Caco-2 (cell line): ENCODE measurements around the gene PTH. TPM values are rescaled to one million over a fixed set of nuclear protein-coding genes. Genes with fewer than 3 reads are reported as not detected.

Experiments used
- BruUV-seq: library from RNA; stranded (reverse); fragments of 400-500 nt; replicated peaks from 2 replicates; lab custom pipeline; 2021; lab: Mats Ljungman, UMichigan
- CTCF ChIA-PET: fragments of 300-600 bp; sonication (Branson Sonifier 250); formaldehyde crosslinking; loops from one replicate; lab custom pipeline; 2022; ENCODE audit warnings: antibody characterized with exemption; lab: Charles Lee
- POLR2A ChIA-PET: fragments of 300-600 bp; sonication (Branson Sonifier 250); formaldehyde crosslinking; loops from one replicate; lab custom pipeline; 2022; ENCODE audit warnings: antibody characterized with exemption; lab: Charles Lee
- DNase-seq, 2 experiments: peaks; one replicate each; pipeline versions ENCODE4 v3.0.0 to v3.0.0-alpha.2; 2020 to 2022
- H3K27me3 ChIP-seq: replicated peaks from 2 replicates; pipeline ENCODE4 v1.6.0; 2011; ENCODE audit warnings: low read length; ENCODE audit not compliant: control insufficient read depth, insufficient read depth
- H3K36me3 ChIP-seq: 2 replicates; pipeline ENCODE4 v1.5.1; 2011; ENCODE audit warnings: low read length; ENCODE audit not compliant: control insufficient read depth, insufficient read depth
- H3K4me1 ChIP-seq: fragments of 250-450 bp; sonication (Bioruptor Pico); 2 replicates; pipeline ENCODE4 v1.5.1; 2020; ENCODE audit warnings: mild to moderate bottlenecking
- H3K4me3 ChIP-seq: 2 replicates; pipeline ENCODE4 v1.5.1; 2011; ENCODE audit warnings: low read depth, mild to moderate bottlenecking, control low read depth, low read length
- H3K9me3 ChIP-seq: fragments of 250-450 bp; sonication (Bioruptor Pico); 2 replicates; pipeline ENCODE4 v1.5.1; 2020; ENCODE audit warnings: mild to moderate bottlenecking, moderate library complexity
- H3K27ac Mint-ChIP-seq: one replicate; pipeline ENCODE4 v1.8.0; 2022; ENCODE audit warnings: mixed read lengths; ENCODE audit not compliant: unreplicated experiment
- H3K27me3 Mint-ChIP-seq: one replicate; pipeline ENCODE4 v1.8.0; 2022; ENCODE audit warnings: mixed read lengths; ENCODE audit not compliant: insufficient read depth, unreplicated experiment
- H3K36me3 Mint-ChIP-seq: one replicate; pipeline ENCODE4 v1.8.0; 2022; ENCODE audit warnings: mild to moderate bottlenecking, mixed read lengths; ENCODE audit not compliant: insufficient read depth, unreplicated experiment
- H3K4me1 Mint-ChIP-seq: one replicate; pipeline ENCODE4 v1.8.0; 2022; ENCODE audit warnings: low read depth, mixed read lengths; ENCODE audit not compliant: unreplicated experiment
- H3K4me3 Mint-ChIP-seq: one replicate; pipeline ENCODE4 v1.8.0; 2022; ENCODE audit warnings: mild to moderate bottlenecking, moderate library complexity, mixed read lengths; ENCODE audit not compliant: unreplicated experiment
- H3K9me3 Mint-ChIP-seq: one replicate; pipeline ENCODE4 v1.8.0; 2022; ENCODE audit warnings: mixed read lengths; ENCODE audit not compliant: unreplicated experiment
- intact Hi-C: fragments of 100-400 bp; cut with micrococcal nuclease; formaldehyde crosslinking; loops from one replicate; pipeline ENCODE4 v1.10.0; 2022; ENCODE audit not compliant: unreplicated experiment
- total RNA-seq: library from RNA; stranded (reverse); gene quantifications from 2 replicates; pipeline ENCODE4 v1.2.3, GENCODE V29; 2022
- TF ChIP-seq, protein P1 (sequence below), 2 experiments: fragments of 200-600 bp in 1 of 2; IDR thresholded peaks; 1 replicate in 1 of 2; 2 replicates in 1 of 2; pipeline versions ENCODE4 v1.5.1 to v1.8.0; 2011 to 2022; ENCODE audit warnings: antibody characterized with exemption in 1 of 2, control low read depth in 1 of 2, inconsistent platforms in 1 of 2, low read depth in 1 of 2, low read length in 1 of 2, mild to moderate bottlenecking in 1 of 2, moderate library complexity in 1 of 2; ENCODE audit not compliant: insufficient read depth in 1 of 2, severe bottlenecking in 1 of 2, unreplicated experiment in 1 of 2

The PTH gene
- total RNA-seq, 1 experiment from 2014 or later = not detected

DNA sequence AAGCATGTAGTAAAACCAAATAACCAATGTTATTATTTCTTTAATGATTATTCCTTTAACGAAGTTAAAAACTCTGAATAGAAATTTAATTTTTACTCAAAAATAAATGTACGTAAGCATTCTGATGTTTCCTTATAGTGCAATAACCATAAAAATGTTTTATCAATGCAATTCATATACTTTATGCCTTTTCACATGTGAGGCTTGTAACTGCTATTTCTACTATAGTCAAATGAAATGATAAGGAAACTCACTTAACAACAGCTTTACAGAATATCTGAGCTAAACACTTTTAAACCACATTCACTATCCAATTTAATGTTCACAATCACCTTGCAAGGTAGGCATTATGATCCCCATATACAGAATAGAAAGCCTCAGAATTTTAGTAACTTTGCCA lies 50.2 kb downstream of the PTH start:
- H3K9me3 Mint-ChIP-seq = peaks cover 10% of the 10 kb centered on the region
- H3K9me3 ChIP-seq = 0 out of 2 replicates have a peak, but pooled peaks cover 3% of the 10 kb centered on the region
- no peaks in the 10 kb centered on the region for H3K27me3 Mint-ChIP-seq
- no peaks in the 10 kb centered on the region for H3K4me1 ChIP-seq
- no peaks in the 10 kb centered on the region for H3K36me3 Mint-ChIP-seq
- no peak overlapping the region for H3K4me3 Mint-ChIP-seq
- H3K27me3 ChIP-seq = no peaks in the 10 kb centered on the region
- no peak overlapping the region for H3K27ac Mint-ChIP-seq
- intact Hi-C loops = no loop called here
- CTCF ChIA-PET = no interaction called here
- no peak for DNase-seq
- no peaks in the 10 kb centered on the region for H3K36me3 ChIP-seq
- peaks cover 5% of the 10 kb centered on the region for H3K4me1 Mint-ChIP-seq
- POLR2A ChIA-PET = no interaction called here
- no peak overlapping the region for H3K4me3 ChIP-seq
- TF ChIP-seq, protein P1, sequence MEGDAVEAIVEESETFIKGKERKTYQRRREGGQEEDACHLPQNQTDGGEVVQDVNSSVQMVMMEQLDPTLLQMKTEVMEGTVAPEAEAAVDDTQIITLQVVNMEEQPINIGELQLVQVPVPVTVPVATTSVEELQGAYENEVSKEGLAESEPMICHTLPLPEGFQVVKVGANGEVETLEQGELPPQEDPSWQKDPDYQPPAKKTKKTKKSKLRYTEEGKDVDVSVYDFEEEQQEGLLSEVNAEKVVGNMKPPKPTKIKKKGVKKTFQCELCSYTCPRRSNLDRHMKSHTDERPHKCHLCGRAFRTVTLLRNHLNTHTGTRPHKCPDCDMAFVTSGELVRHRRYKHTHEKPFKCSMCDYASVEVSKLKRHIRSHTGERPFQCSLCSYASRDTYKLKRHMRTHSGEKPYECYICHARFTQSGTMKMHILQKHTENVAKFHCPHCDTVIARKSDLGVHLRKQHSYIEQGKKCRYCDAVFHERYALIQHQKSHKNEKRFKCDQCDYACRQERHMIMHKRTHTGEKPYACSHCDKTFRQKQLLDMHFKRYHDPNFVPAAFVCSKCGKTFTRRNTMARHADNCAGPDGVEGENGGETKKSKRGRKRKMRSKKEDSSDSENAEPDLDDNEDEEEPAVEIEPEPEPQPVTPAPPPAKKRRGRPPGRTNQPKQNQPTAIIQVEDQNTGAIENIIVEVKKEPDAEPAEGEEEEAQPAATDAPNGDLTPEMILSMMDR (IDR thresholded peaks at IDR 0.05; ENCODE audit: insufficient read depth in 1 of 2, low read depth in 1 of 2, low read length in 1 of 2, severe bottlenecking in 1 of 2, unreplicated experiment in 1 of 2) = no peak
- no TSS peak for BruUV-seq

Other genes with a start within 250 kb of the PTH start
- gene BMAL1, start 218.2 kb downstream of the PTH start, total RNA-seq = 17.8 and 17.9 TPM in 2 replicates
- gene BTBD10, start 32.8 kb downstream of the PTH start, total RNA-seq = 41.6 and 45.0 TPM in 2 replicates
- 91.2 and 96.0 TPM in 2 replicates for gene FAR1, start 172.7 kb upstream of the PTH start, total RNA-seq